ENCODE results near the gene BAD. TPM values are rescaled to one million over a fixed set of nuclear protein-coding genes. Genes with fewer than 3 reads are reported as not detected.

Gene BAD
- total and polyA plus RNA-seq, 2 of the 13 experiments (the other 11 are each of a cell fraction or from before 2014, with no cell fraction given): 17.9 to 28.5 TPM

GRCh38 chr11:64269540-64270220 is 14.8 kb downstream of the BAD start (continued):
- TF ChIP-seq ZNF615 (CRISPR knock-in tag; IDR thresholded peaks at IDR 0.05; ENCODE audit: borderline replicate concordance) (no peak), ZNF407 (CRISPR knock-in tag; IDR thresholded peaks at IDR 0.05; ENCODE audit: not compliant biosample characterization) (no peak), ONECUT2 (CRISPR knock-in tag; IDR thresholded peaks at IDR 0.05) (no peak), NFE2L2 (IDR thresholded peaks at IDR 0.05; ENCODE audit: low read length) (no peak), GTF2F1 (IDR thresholded peaks at IDR 0.05; ENCODE audit: low read length) (no peak), TCF7L2 (IDR thresholded peaks at IDR 0.05; ENCODE audit: low read depth, low read length) (no peak), ZNF34 (CRISPR knock-in tag; IDR thresholded peaks at IDR 0.05; ENCODE audit: borderline replicate concordance) (no peak), MEIS2 (CRISPR knock-in tag; IDR thresholded peaks at IDR 0.05) (no peak), ZSCAN9 (CRISPR knock-in tag; IDR thresholded peaks at IDR 0.05; ENCODE audit: borderline replicate concordance) (no peak), ZNF749 (CRISPR knock-in tag; IDR thresholded peaks at IDR 0.05; ENCODE audit: borderline replicate concordance) (0 out of 2 replicates have a peak, but pooled peaks have one; percentile 5), NR2F2 (IDR thresholded peaks at IDR 0.05; ENCODE audit: borderline replicate concordance, low read depth) (peak; percentile 49; the same call in 1 of the 2 replicates), STAT5B (CRISPR knock-in tag; IDR thresholded peaks at IDR 0.05) (no peak), ZNF766 (CRISPR knock-in tag; IDR thresholded peaks at IDR 0.05; ENCODE audit: borderline replicate concordance) (peak; percentile 29; the same call in 1 of the 2 replicates), RBM39 (IDR thresholded peaks at IDR 0.05; ENCODE audit: low read depth, low read length, poor library complexity, severe bottlenecking) (peak; percentile 77), ZNF468 (CRISPR knock-in tag; IDR thresholded peaks at IDR 0.05) (no peak), CEBPZ (IDR thresholded peaks at IDR 0.05; ENCODE audit: low read length) (no peak), RELA (CRISPR knock-in tag; IDR thresholded peaks at IDR 0.05) (peak; percentile 55; the same call in 1 of the 2 replicates), ZNF232 (CRISPR knock-in tag; IDR thresholded peaks at IDR 0.05; ENCODE audit: borderline replicate concordance) (no peak)
